Loucy (cell line): ENCODE measurements around the gene AFTPH.

Experiments used
- H2AFZ ChIP-seq: fragments of 200-600 bp; sonication (generic); 2 replicates; pipeline ENCODE4 v1.6.0; 2016; ENCODE audit warnings: antibody characterized with exemption, mild to moderate bottlenecking, low read length, moderate library complexity
- H3F3A ChIP-seq: fragments of 200-600 bp; 2 replicates; pipeline ENCODE4 v1.6.0; 2016; ENCODE audit warnings: antibody characterized with exemption, low read depth, mild to moderate bottlenecking
- H3K27me3 ChIP-seq: fragments of 200-600 bp; sonication (generic); 2 replicates; pipeline ENCODE4 v1.6.1; 2014; ENCODE audit warnings: low read length, mild to moderate bottlenecking; ENCODE audit not compliant: insufficient read depth, poor library complexity, severe bottlenecking
- H3K36me3 ChIP-seq: fragments of 200-600 bp; sonication (generic); 2 replicates; pipeline ENCODE4 v1.6.1; 2016; ENCODE audit warnings: low read length; ENCODE audit not compliant: insufficient read depth
- H3K4me1 ChIP-seq: fragments of 200-600 bp; sonication (generic); 2 replicates; pipeline ENCODE4 v1.5.1; 2014; ENCODE audit warnings: low read length, mild to moderate bottlenecking; ENCODE audit not compliant: insufficient read depth, poor library complexity, severe bottlenecking
- H3K4me2 ChIP-seq: fragments of 200-600 bp; sonication (generic); 2 replicates; pipeline ENCODE4 v1.6.0; 2014; ENCODE audit warnings: antibody characterized with exemption, low read length, low read depth, mild to moderate bottlenecking; ENCODE audit not compliant: poor library complexity, severe bottlenecking
- H3K4me3 ChIP-seq: fragments of 200-600 bp; sonication (generic); 2 replicates; pipeline ENCODE4 v1.5.1; 2014; ENCODE audit warnings: low read length, mild to moderate bottlenecking, mixed read lengths; ENCODE audit not compliant: poor library complexity, severe bottlenecking
- H3K79me2 ChIP-seq: fragments of 200-600 bp; sonication (generic); 2 replicates; pipeline ENCODE4 v1.6.1; 2014; ENCODE audit warnings: low read length; ENCODE audit not compliant: insufficient read depth
- H3K9ac ChIP-seq: fragments of 200-600 bp; sonication (generic); 2 replicates; pipeline ENCODE4 v1.6.0; 2014; ENCODE audit warnings: mild to moderate bottlenecking, low read depth, low read length, moderate library complexity; ENCODE audit not compliant: poor library complexity, severe bottlenecking
- H3K9me2 ChIP-seq: fragments of 200-600 bp; sonication (generic); replicated peaks from 2 replicates; pipeline ENCODE4 v1.6.1; 2016; ENCODE audit warnings: low read depth, low read length, mixed read lengths
- H3K9me3 ChIP-seq: fragments of 200-600 bp; sonication (generic); 2 replicates; pipeline ENCODE4 v1.6.1; 2014; ENCODE audit warnings: mild to moderate bottlenecking, antibody characterized with exemption, low read length, low read depth; ENCODE audit not compliant: insufficient read depth
- H4K20me1 ChIP-seq: fragments of 200-600 bp; sonication (generic); 2 replicates; pipeline ENCODE4 v1.6.0; 2014; ENCODE audit warnings: antibody characterized with exemption, low read length, mild to moderate bottlenecking; ENCODE audit not compliant: insufficient read depth, poor library complexity, severe bottlenecking
- EZH2phosphoT487 ChIP-seq: fragments of 200-600 bp; IDR thresholded peaks from 2 replicates; pipeline ENCODE4 v1.6.1; 2018; ENCODE audit warnings: antibody characterized with exemption, mild to moderate bottlenecking, moderate library complexity, borderline replicate concordance
- TF ChIP-seq, protein P1 (sequence below): fragments of 200-600 bp; sonication (generic); conservative IDR thresholded peaks from 2 replicates; pipeline ENCODE4 v1.5.1; 2014; ENCODE audit warnings: mild to moderate bottlenecking, antibody characterized with exemption, low read length

The AFTPH gene

DNA sequence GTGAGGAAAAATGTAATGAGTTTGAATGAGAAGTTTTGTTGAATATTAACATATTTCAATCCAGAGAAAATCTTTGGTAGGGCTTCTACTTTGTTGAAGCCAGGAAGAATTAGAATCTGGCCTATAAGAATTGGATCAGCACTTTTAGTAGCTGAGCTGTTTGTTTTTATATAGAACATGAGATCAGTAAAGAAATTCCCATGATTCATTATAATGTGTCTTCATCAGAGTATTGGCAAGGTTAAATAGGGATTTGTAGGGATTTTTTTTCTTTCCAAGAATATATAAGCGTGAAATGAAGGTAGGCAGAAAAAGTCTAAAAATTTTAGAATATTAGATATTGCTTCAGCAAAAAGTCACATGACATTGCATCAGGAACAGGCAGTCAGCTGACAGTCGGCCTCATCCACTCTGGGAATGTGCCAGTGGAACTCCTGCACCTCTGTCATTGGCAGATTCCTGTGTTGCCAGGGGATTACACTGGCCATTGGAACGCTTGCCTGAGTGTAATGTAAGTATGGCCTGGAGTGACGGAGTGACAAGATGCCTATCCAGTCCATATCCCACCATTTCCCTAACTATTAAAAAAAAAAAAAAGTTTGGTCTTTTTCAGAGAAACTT, 69.0 kb downstream of the AFTPH start:
- H3K79me2 ChIP-seq = no peaks in the 10 kb centered on the region

DNA sequence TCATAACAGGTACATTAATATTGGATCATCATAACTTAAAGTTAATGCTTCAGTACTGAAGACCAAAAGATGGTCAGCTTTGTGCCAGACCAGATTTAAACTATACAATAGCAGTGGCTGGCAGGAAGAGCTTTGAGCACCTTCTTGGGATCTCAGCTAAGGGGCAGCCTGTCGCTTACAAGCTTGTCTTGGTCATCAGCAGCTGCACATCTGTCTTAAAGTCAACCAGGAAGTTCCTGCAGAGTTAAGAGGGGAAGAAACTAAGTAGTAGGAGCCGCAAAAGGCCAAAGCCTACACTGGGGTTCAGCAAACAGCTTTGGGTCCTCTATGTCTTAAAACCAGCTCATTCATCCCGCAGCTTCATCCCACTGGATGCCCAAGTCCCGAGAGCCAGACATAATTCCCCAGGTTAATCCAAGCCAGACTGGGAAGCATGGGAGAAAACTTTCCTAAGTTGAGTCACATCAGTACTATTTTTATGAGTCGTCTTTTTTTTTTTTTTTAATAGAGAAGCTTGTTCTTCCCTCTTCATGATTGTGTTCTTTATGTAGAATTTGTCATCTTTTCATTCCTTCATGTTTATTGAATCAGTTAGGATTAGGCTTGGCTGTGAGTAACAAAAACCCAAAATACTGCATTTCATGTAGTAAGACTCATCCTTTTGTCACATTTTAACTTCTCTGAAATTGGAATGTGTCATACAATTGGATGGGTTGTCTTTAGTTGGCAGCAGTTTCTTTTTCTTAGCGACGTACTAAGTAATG, 70.3 kb downstream of the AFTPH start:
- no peaks in the 10 kb centered on the region for H3K27me3 ChIP-seq
- no peak overlapping the region for H3K4me2 ChIP-seq

More for the DNA sequence above, 69.0 kb downstream of the AFTPH start:
- no peak for TF ChIP-seq EZH2phosphoT487
- no peaks in the 10 kb centered on the region for H3K4me1 ChIP-seq
- H3K4me3 ChIP-seq = no peak overlapping the region
- H3F3A ChIP-seq = no peaks in the 10 kb centered on the region
- peaks cover 50% of the 10 kb centered on the region for H3K36me3 ChIP-seq
- no peak overlapping the region for H2AFZ ChIP-seq
- H3K9me2 ChIP-seq = no peaks in the 10 kb centered on the region
- no peaks in the 10 kb centered on the region for H3K27me3 ChIP-seq
- H3K4me2 ChIP-seq = no peak overlapping the region
- H3K9ac ChIP-seq = no peak overlapping the region
- H4K20me1 ChIP-seq = no peaks in the 10 kb centered on the region
- H3K9me3 ChIP-seq = no peaks in the 10 kb centered on the region

DNA sequence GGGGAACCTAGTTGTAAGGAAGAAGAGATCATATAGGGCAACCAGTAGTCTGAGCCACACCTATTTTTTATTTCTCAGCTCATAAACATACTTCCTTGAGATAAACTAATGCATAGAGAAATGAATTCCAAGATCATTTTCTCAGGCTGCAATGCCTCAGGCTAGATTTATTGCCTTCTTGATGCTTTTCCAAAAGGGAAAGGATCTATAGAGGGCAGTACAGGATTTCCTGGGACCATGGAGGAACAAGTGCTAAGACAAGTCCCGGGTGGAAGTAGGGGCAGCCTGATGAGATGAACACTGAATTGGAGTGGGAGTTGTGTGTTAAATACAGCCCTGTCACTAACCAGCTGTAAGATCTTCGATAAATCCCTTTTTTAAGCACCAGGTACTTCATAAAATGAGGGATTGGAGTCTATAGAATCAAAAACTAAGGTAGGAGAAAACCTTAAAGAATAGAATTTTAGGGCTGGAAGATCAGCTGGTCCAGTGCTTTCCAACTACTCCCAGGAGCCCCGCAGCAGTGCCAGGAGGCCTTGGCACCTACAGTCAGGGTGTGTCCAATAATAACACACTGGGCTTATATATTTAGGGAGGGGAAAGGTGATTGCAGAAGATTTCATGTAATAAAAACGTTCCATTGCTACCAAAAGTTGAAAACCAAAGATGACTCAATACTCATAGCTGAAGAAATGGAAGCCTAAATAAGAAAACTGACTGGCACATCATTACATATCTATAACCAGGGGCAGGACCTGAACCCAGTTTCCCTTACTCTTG, 71.5 kb downstream of the AFTPH start:
- peaks cover 29% of the 10 kb centered on the region; the same call in 1 of the 2 replicates for H3K36me3 ChIP-seq
- H3K4me2 ChIP-seq = no peak overlapping the region
- no peaks in the 10 kb centered on the region for H3K9me2 ChIP-seq
- no peak overlapping the region for H3K9ac ChIP-seq
- H3K9me3 ChIP-seq = no peaks in the 10 kb centered on the region
- H3F3A ChIP-seq = no peaks in the 10 kb centered on the region
- H2AFZ ChIP-seq = no peak overlapping the region
- H3K4me1 ChIP-seq = no peaks in the 10 kb centered on the region
- H4K20me1 ChIP-seq = no peaks in the 10 kb centered on the region
- H3K27me3 ChIP-seq = no peaks in the 10 kb centered on the region
- TF ChIP-seq, protein P1, sequence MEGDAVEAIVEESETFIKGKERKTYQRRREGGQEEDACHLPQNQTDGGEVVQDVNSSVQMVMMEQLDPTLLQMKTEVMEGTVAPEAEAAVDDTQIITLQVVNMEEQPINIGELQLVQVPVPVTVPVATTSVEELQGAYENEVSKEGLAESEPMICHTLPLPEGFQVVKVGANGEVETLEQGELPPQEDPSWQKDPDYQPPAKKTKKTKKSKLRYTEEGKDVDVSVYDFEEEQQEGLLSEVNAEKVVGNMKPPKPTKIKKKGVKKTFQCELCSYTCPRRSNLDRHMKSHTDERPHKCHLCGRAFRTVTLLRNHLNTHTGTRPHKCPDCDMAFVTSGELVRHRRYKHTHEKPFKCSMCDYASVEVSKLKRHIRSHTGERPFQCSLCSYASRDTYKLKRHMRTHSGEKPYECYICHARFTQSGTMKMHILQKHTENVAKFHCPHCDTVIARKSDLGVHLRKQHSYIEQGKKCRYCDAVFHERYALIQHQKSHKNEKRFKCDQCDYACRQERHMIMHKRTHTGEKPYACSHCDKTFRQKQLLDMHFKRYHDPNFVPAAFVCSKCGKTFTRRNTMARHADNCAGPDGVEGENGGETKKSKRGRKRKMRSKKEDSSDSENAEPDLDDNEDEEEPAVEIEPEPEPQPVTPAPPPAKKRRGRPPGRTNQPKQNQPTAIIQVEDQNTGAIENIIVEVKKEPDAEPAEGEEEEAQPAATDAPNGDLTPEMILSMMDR = no peak
- no peak for TF ChIP-seq EZH2phosphoT487
- no peaks in the 10 kb centered on the region for H3K79me2 ChIP-seq
- H3K4me3 ChIP-seq = no peak overlapping the region

More for the DNA sequence above, 70.3 kb downstream of the AFTPH start:
- H3K4me3 ChIP-seq = no peak overlapping the region
- H3K36me3 ChIP-seq = peaks cover 38% of the 10 kb centered on the region; the same call in 1 of the 2 replicates
- no peaks in the 10 kb centered on the region for H3K9me3 ChIP-seq
- H3K9ac ChIP-seq = no peak overlapping the region
- H3K79me2 ChIP-seq = no peaks in the 10 kb centered on the region
- TF ChIP-seq, protein P1 = no peak
- no peak for TF ChIP-seq EZH2phosphoT487
- H2AFZ ChIP-seq = no peak overlapping the region
- no peaks in the 10 kb centered on the region for H3K4me1 ChIP-seq
- H4K20me1 ChIP-seq = no peaks in the 10 kb centered on the region
- H3F3A ChIP-seq = no peaks in the 10 kb centered on the region
- H3K9me2 ChIP-seq = no peaks in the 10 kb centered on the region
